MM.1S (cell line): Measurements from ENCODE around the gene CDK6.

Experiments used
- CTCF ChIP-seq: fragments of 300-600 bp; sonication (generic); IDR thresholded peaks from 2 replicates; pipeline ENCODE4 v1.5.1; 2016; ENCODE audit warnings: antibody characterized with exemption, low read length, mixed read lengths
- EZH2 ChIP-seq: fragments of 300-600 bp; sonication (generic); optimal IDR thresholded peaks from 2 replicates; pipeline ENCODE3; 2017; ENCODE audit warnings: low read depth, mild to moderate bottlenecking, antibody characterized with exemption, low read length, mixed read lengths
- EZH2phosphoT487 ChIP-seq: fragments of 300-600 bp; sonication (generic); IDR thresholded peaks from 2 replicates; pipeline ENCODE4 v1.6.1; 2018; ENCODE audit warnings: antibody characterized with exemption, low read length

GRCh38 chr7:92653136-92653535 lies 183.2 kb downstream of the CDK6 start:
- no peak for TF ChIP-seq EZH2
- no peak for TF ChIP-seq CTCF
- TF ChIP-seq EZH2phosphoT487, result no peak
